Keratinocyte (primary cell): ENCODE results near the gene ETNK1. TPM values are rescaled to one million over a fixed set of nuclear protein-coding genes. Genes with fewer than 3 reads are reported as not detected.

Experiments used
- DNase-seq: peaks from one replicate; pipeline ENCODE4 v3.0.0-alpha.2; 2011; ENCODE audit warnings: low read depth, missing footprints, low spot score
- FAIRE-seq: peaks from 2 replicates; lab custom pipeline; 2011; peaks lifted over from hg19 to GRCh38; lab: Jason Lieb, UNC
- H2AFZ ChIP-seq: 2 replicates; pipeline ENCODE4 v1.6.0; 2012; ENCODE audit warnings: low read length, control low read depth, inconsistent platforms; ENCODE audit not compliant: control insufficient read depth
- H3K27ac ChIP-seq: 2 replicates; pipeline ENCODE4 v1.5.1; 2011; ENCODE audit warnings: low read length; ENCODE audit not compliant: control insufficient read depth, insufficient read depth
- H3K27me3 ChIP-seq: 3 replicates; pipeline ENCODE4 v1.6.0; 2011; ENCODE audit warnings: low read length; ENCODE audit not compliant: control insufficient read depth, insufficient read depth; ENCODE audit errors: extremely low read depth
- H3K36me3 ChIP-seq, 2 experiments: 2 replicates in 1 of 2; 3 replicates in 1 of 2; pipeline ENCODE4 v1.5.1; 2011; ENCODE audit warnings: low read length in 2 of 2, mild to moderate bottlenecking in 1 of 2; ENCODE audit not compliant: control insufficient read depth in 2 of 2, insufficient read depth in 2 of 2; ENCODE audit errors: extremely low read depth in 1 of 2
- H3K4me1 ChIP-seq: 3 replicates; pipeline ENCODE4 v1.5.1; 2011; ENCODE audit warnings: low read length; ENCODE audit not compliant: control insufficient read depth, insufficient read depth; ENCODE audit errors: extremely low read depth
- H3K4me2 ChIP-seq: 3 replicates; pipeline ENCODE4 v1.6.0; 2011; ENCODE audit warnings: low read depth, low read length; ENCODE audit not compliant: control insufficient read depth, insufficient read depth; ENCODE audit errors: extremely low read depth
- H3K4me3 ChIP-seq, 3 experiments: fragments of 200-600 bp in 1 of 3; sonication (generic) in 1 of 3; 2 replicates in 2 of 3; 3 replicates in 1 of 3; pipeline ENCODE4 v1.5.1; 2011 to 2016; ENCODE audit warnings: low read length in 3 of 3, mild to moderate bottlenecking in 3 of 3, control low read depth in 2 of 3, inconsistent platforms in 1 of 3, low read depth in 1 of 3, mixed read lengths in 1 of 3, mixed run types in 1 of 3, moderate library complexity in 1 of 3; ENCODE audit not compliant: control insufficient read depth in 2 of 3, insufficient read depth in 2 of 3; ENCODE audit errors: extremely low read depth in 1 of 3
- H3K79me2 ChIP-seq: 2 replicates; pipeline ENCODE4 v1.6.0; 2012; ENCODE audit warnings: low read length; ENCODE audit not compliant: control insufficient read depth, insufficient read depth
- H3K9ac ChIP-seq: 3 replicates; pipeline ENCODE4 v1.6.0; 2011; ENCODE audit warnings: low read length; ENCODE audit not compliant: control insufficient read depth, insufficient read depth; ENCODE audit errors: extremely low read depth
- H3K9me1 ChIP-seq: 3 replicates; pipeline ENCODE4 v1.6.0; 2011; ENCODE audit warnings: low read length; ENCODE audit not compliant: control insufficient read depth, insufficient read depth; ENCODE audit errors: extremely low read depth
- H3K9me3 ChIP-seq: 2 replicates; pipeline ENCODE4 v1.5.1; 2012; ENCODE audit warnings: low read depth, low read length; ENCODE audit not compliant: control insufficient read depth
- H4K20me1 ChIP-seq: 3 replicates; pipeline ENCODE4 v1.6.0; 2011; ENCODE audit warnings: low read length; ENCODE audit not compliant: control insufficient read depth, insufficient read depth; ENCODE audit errors: extremely low read depth
- CTCF ChIP-seq, 3 experiments: IDR thresholded peaks in 1 of 3; conservative IDR thresholded peaks in 1 of 3; optimal IDR thresholded peaks in 1 of 3; 2 replicates in 2 of 3; 3 replicates in 1 of 3; pipeline versions ENCODE3 to v1.5.1; 2011; ENCODE audit warnings: low read length in 3 of 3, mild to moderate bottlenecking in 3 of 3, moderate library complexity in 2 of 3, control low read depth in 1 of 3, inconsistent platforms in 1 of 3; ENCODE audit not compliant: insufficient read depth in 2 of 3; ENCODE audit errors: extremely low read depth in 1 of 3
- EZH2 ChIP-seq: IDR thresholded peaks from one replicate; pipeline ENCODE4 v1.6.1; 2012; ENCODE audit warnings: inconsistent platforms, mild to moderate bottlenecking, low read length, moderate library complexity
- dilution Hi-C: fragments of 300-500 bp; cut with MboI; formaldehyde crosslinking; loops from one replicate; pipeline ENCODE4 v1.7.0; 2020; ENCODE audit warnings: low sequenced_read_pairs; ENCODE audit not compliant: extremely low pct_ligation_motif_present
- polyA plus RNA-seq, 5 experiments: library from polyadenylated mRNA; depleted of rRNA in 3 of 5; stranded (reverse) in 3 of 5; stranded (forward) in 1 of 5; unstranded in 1 of 5; fragments of >200 nt; gene quantifications; 1 replicate in 1 of 5; 2 replicates in 3 of 5; 3 replicates in 1 of 5; pipeline versions ENCODE4 v1.2.1 to v1.2.3, GENCODE V29; 2011 to 2012; ENCODE audit warnings: missing spikeins in 2 of 5, low read depth in 1 of 5, low replicate concordance in 1 of 5
- small RNA-seq, 3 experiments: library from RNA; depleted of rRNA; stranded (forward); fragments of <200 nt; gene quantifications; one replicate each; pipeline ENCODE3, GENCODE V24; 2012; ENCODE audit warnings: low read depth in 3 of 3, low replicate concordance in 1 of 3; ENCODE audit not compliant: insufficient read length in 3 of 3

ETNK1 gene
- polyA plus RNA-seq, 1 donor (not counting 4 experiments of a cell fraction or from before 2014, with no cell fraction given): 20.3 TPM

GRCh38 chr12:22738945-22739344 lies 114.0 kb downstream of the ETNK1 start:
- no peaks in the 10 kb centered on the region for H3K4me1 ChIP-seq
- H3K27me3 ChIP-seq: no peaks in the 10 kb centered on the region
- H3K9me3 ChIP-seq: no peaks in the 10 kb centered on the region
- TF ChIP-seq CTCF (optimal IDR thresholded peaks at IDR 0.05 in 1 of 3, IDR thresholded peaks at IDR 0.05 in 1 of 3, conservative IDR thresholded peaks at IDR 0.05 in 1 of 3; ENCODE audit: extremely low read depth in 1 of 3, insufficient read depth in 2 of 3, low read length in 3 of 3) (no peak), EZH2 (no peak)
- no peaks in the 10 kb centered on the region for H3K79me2 ChIP-seq
- FAIRE-seq: no peak
- H2AFZ ChIP-seq: no peak overlapping the region
- H3K4me2 ChIP-seq: no peak overlapping the region
- no peak overlapping the region for H3K4me3 ChIP-seq
- dilution Hi-C loops: no loop called here
- H3K36me3 ChIP-seq: no peaks in the 10 kb centered on the region
- no peaks in the 10 kb centered on the region for H3K9me1 ChIP-seq
- H3K9ac ChIP-seq: no peak overlapping the region
- H4K20me1 ChIP-seq: no peaks in the 10 kb centered on the region
- no peak overlapping the region for H3K27ac ChIP-seq
- DNase-seq: no peak

Small RNA genes lying within 50 kb of the gene (small RNA-seq; reads per million reads assigned to genes)
- 0 reads per million in 3 experiments for gene RPS27P22

Other genes with a start within 250 kb of the ETNK1 start
- 9.5 to 17.7 TPM (median 9.7 TPM) in 3 replicates for gene C2CD5, start 80.6 kb upstream of the ETNK1 start, polyA plus RNA-seq